ENCODE measurements around the gene MSH2.
"Not testable (repeated sequence)": the region's sequence is repeated elsewhere in the genome, so short reads cannot be mapped to it uniquely, and the experiment has no call there.

The MSH2 gene

DNA sequence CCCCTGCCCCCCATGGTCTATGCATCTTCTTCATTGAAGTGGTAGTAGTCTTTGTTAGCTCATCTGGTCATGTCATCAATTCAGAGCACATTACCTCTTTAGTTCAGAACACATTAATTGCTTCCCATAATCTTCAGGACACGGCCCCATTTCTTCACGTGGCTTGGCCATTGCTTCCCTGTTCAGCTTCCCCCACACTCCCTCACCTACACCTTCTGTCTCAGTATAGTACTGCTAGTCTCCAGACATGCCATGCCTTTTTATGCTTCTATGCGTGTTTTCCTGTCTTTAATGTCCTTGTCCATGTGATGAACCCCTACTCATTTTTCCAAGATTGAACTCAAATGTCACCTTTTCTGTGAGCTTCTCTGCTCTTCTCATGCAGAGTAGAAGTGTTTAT lies 35.1 kb downstream of the MSH2 start:
- Histone ChIP-seq H3K9me3 (ENCODE audit: control insufficient read depth in 2 of 2, low read length in 2 of 2) (no peaks in the 10 kb centered on the region), H3K4me1 (ENCODE audit: control insufficient read depth, insufficient read depth, low read length) (no peaks in the 10 kb centered on the region), H3K36me3 (ENCODE audit: control insufficient read depth in 2 of 2, insufficient read depth in 2 of 2, low read length in 2 of 2) (no peaks in the 10 kb centered on the region), H3K27ac (ENCODE audit: low read length) (no peak overlapping the region), H3K9ac (ENCODE audit: low read length in 2 of 2) (no peak overlapping the region), H3K27me3 (ENCODE audit: control insufficient read depth in 1 of 2, insufficient read depth in 2 of 2, low read length in 2 of 2) (no peaks in the 10 kb centered on the region), H3K4me3 (ENCODE audit: low read length in 2 of 2) (no peak overlapping the region)

DNA sequence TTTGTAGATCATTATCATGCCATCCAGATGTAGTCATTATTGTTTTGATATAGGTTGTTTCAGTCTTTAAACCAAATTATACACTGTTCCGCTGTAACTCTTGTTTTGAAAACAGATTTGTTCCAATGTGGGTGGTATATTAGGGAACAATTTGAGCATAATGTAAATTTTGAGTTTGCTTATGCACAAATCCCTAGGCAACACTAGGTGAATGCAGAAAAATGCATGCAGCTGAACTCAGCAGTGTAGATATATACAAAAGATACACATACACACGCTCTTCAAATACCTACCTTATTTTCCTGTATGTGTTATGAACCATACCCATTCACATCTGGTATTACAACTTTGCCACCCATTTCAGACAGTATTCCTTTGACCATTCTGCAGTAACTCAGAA lies 35.8 kb downstream of the MSH2 start:
- Histone ChIP-seq H3K9ac (ENCODE audit: low read length in 2 of 2) (no peak overlapping the region), H3K36me3 (ENCODE audit: control insufficient read depth in 2 of 2, insufficient read depth in 2 of 2, low read length in 2 of 2) (no peaks in the 10 kb centered on the region), H3K27me3 (ENCODE audit: control insufficient read depth in 1 of 2, insufficient read depth in 2 of 2, low read length in 2 of 2) (no peaks in the 10 kb centered on the region), H3K4me1 (ENCODE audit: control insufficient read depth, insufficient read depth, low read length) (no peaks in the 10 kb centered on the region), H3K27ac (ENCODE audit: low read length) (no peak overlapping the region), H3K4me3 (ENCODE audit: low read length in 2 of 2) (no peak overlapping the region), H3K9me3 (ENCODE audit: control insufficient read depth in 2 of 2, low read length in 2 of 2) (no peaks in the 10 kb centered on the region)

DNA sequence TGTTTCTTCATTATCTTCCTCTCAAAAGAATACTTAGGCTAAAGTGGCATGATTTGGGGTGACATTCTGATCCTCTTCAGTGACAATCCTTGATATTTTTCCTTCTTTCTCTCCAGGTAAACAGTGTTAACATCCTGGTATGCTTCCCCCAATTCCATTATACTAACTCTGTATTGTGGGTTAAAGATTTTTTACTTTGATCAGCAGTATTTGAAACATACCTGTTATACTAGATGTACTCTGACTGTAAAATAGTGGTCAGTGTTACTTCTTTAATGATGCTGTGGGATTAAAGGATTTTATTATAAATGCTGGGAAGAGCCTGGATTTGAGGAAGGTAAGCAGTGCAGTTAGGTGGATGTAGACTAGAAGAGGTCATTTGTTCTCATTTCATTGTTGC lies 48.8 kb downstream of the MSH2 start:
- Histone ChIP-seq H3K27me3 (ENCODE audit: control insufficient read depth in 1 of 2, insufficient read depth in 2 of 2, low read length in 2 of 2) (no peaks in the 10 kb centered on the region), H3K9me3 (ENCODE audit: control insufficient read depth in 2 of 2, low read length in 2 of 2) (no peaks in the 10 kb centered on the region), H3K27ac (ENCODE audit: low read length) (no peak overlapping the region), H3K4me1 (ENCODE audit: control insufficient read depth, insufficient read depth, low read length) (no peaks in the 10 kb centered on the region), H3K4me3 (ENCODE audit: low read length in 2 of 2) (no peak overlapping the region), H3K9ac (ENCODE audit: low read length in 2 of 2) (no peak overlapping the region), H3K36me3 (ENCODE audit: control insufficient read depth in 2 of 2, insufficient read depth in 2 of 2, low read length in 2 of 2) (no peaks in the 10 kb centered on the region)

DNA sequence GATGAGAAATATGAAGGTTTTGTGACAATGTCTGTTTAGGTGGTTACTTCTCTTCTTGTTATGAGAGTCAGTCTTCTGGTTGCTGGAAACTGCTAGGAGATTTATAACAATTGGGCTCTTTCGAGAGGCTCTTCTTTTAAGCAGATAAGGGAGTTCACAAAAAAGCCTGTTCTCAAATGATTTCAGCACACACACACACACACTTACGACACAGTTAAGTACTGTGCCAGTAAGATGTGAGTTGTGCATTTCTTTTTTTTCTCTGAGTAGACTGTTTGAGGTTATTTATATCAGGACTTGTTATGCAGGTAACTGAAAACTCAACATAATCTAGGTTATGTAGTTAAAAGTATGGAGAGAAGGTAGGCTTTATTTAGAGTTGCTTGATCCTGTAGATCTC lies 49.8 kb downstream of the MSH2 start:
- Histone ChIP-seq H3K36me3 (ENCODE audit: control insufficient read depth in 2 of 2, insufficient read depth in 2 of 2, low read length in 2 of 2) (no peaks in the 10 kb centered on the region), H3K4me1 (ENCODE audit: control insufficient read depth, insufficient read depth, low read length) (no peaks in the 10 kb centered on the region), H3K27ac (ENCODE audit: low read length) (no peak overlapping the region), H3K27me3 (ENCODE audit: control insufficient read depth in 1 of 2, insufficient read depth in 2 of 2, low read length in 2 of 2) (no peaks in the 10 kb centered on the region), H3K9me3 (ENCODE audit: control insufficient read depth in 2 of 2, low read length in 2 of 2) (no peaks in the 10 kb centered on the region), H3K4me3 (ENCODE audit: low read length in 2 of 2) (no peak overlapping the region), H3K9ac (ENCODE audit: low read length in 2 of 2) (no peak overlapping the region)

DNA sequence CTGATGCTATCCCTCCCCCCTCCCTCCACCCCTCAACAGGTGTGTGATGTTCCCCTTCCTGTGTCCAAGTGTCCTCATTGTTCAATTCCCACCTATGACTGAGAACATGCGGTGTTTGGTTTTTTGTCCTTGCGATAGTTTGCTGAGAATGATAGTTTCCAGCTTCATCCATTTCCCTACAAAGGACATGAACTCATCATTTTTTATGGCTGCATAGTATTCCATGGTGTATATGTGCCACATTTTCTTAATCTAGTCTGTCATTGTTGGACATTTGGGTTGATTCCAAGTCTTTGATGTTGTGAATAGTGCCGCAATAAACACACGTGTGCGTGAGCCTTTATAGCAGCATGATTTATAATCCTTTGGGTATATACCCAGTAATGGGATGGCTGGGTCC lies 51.9 kb downstream of the MSH2 start:
- not testable (repeated sequence) for H3K4me3 ChIP-seq (ENCODE audit: low read length in 2 of 2); H3K4me1 ChIP-seq (ENCODE audit: control insufficient read depth, insufficient read depth, low read length); H3K9ac ChIP-seq (ENCODE audit: low read length in 2 of 2)

DNA sequence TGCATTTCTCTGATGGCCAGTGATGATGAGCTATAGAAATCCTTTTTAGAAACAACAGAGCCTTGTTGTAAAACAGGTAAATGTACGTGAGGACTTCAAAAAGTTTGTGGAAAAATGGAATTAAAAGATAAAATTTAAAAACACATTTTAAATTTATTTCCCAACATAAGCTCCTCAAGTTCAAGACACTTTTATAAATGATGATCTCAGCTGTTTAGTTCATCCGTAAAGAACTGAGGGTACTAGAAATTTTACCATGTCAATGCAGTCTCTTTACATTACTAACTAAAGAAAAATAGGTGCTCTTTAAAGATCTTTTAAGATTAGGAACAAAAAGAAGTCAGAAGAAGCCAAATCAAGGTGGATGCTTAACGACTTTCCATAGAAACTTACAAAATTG lies 52.5 kb downstream of the MSH2 start:
- Histone ChIP-seq H3K27ac (ENCODE audit: low read length) (no peak overlapping the region), H3K27me3 (ENCODE audit: control insufficient read depth in 1 of 2, insufficient read depth in 2 of 2, low read length in 2 of 2) (no peaks in the 10 kb centered on the region), H3K36me3 (ENCODE audit: control insufficient read depth in 2 of 2, insufficient read depth in 2 of 2, low read length in 2 of 2) (no peaks in the 10 kb centered on the region), H3K4me1 (ENCODE audit: control insufficient read depth, insufficient read depth, low read length) (no peaks in the 10 kb centered on the region), H3K9me3 (ENCODE audit: control insufficient read depth in 2 of 2, low read length in 2 of 2) (no peaks in the 10 kb centered on the region), H3K9ac (ENCODE audit: low read length in 2 of 2) (no peak overlapping the region), H3K4me3 (ENCODE audit: low read length in 2 of 2) (no peak overlapping the region)

More for the DNA sequence above, 51.9 kb downstream of the MSH2 start:
- H3K9me3 ChIP-seq (ENCODE audit: control insufficient read depth in 2 of 2, low read length in 2 of 2); H3K36me3 ChIP-seq (ENCODE audit: control insufficient read depth in 2 of 2, insufficient read depth in 2 of 2, low read length in 2 of 2); H3K27me3 ChIP-seq (ENCODE audit: control insufficient read depth in 1 of 2, insufficient read depth in 2 of 2, low read length in 2 of 2); H3K27ac ChIP-seq (ENCODE audit: low read length): not testable (repeated sequence)

DNA sequence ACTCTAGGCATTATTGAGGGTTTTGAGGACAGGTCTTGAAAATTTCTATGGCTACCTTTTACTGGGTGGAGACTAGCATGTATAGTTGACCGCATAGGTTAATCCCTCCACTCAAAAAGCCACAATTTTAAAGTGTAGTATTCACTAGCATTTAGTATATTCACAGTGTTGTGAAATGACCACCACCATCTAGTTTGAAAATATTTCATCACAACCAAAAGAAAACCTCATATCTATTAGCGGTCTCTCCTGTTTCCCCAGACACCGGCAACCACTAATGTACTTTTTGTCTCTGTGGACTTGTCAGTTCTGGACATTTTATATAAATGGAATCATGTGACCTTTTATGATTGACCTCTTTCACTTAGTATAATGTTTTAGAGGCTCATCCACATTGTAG lies 53.9 kb downstream of the MSH2 start:
- H3K27ac ChIP-seq (ENCODE audit: low read length), result no peak overlapping the region
- H3K4me3 ChIP-seq (ENCODE audit: low read length in 2 of 2), result no peak overlapping the region
- no peaks in the 10 kb centered on the region for H3K27me3 ChIP-seq (ENCODE audit: control insufficient read depth in 1 of 2, insufficient read depth in 2 of 2, low read length in 2 of 2)
- H3K4me1 ChIP-seq (ENCODE audit: control insufficient read depth, insufficient read depth, low read length), result no peaks in the 10 kb centered on the region
- H3K36me3 ChIP-seq (ENCODE audit: control insufficient read depth in 2 of 2, insufficient read depth in 2 of 2, low read length in 2 of 2), result no peaks in the 10 kb centered on the region
- H3K9ac ChIP-seq (ENCODE audit: low read length in 2 of 2), result no peak overlapping the region
- H3K9me3 ChIP-seq (ENCODE audit: control insufficient read depth in 2 of 2, low read length in 2 of 2), result no peaks in the 10 kb centered on the region

DNA sequence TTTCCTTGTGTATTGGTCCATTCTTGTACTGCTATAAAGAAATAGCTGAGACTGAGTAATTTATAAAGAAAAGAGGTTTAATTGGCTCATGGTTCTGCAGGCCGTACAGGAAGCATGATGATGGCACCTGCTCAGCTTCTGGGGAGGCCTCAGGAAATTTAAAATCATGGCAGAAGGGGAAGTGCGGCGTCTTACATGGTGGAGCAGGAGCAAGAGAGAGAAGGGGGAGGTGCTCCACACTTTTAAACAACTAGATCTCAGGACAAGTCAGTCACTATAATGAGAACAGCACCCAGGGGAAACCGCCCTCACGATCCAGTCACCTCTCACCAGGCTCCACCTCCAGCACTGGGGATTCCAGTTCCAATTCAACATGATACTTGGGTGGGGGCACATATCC lies 54.3 kb downstream of the MSH2 start:
- no peaks in the 10 kb centered on the region for H3K27me3 ChIP-seq (ENCODE audit: control insufficient read depth in 1 of 2, insufficient read depth in 2 of 2, low read length in 2 of 2)
- H3K27ac ChIP-seq (ENCODE audit: low read length), result no peak overlapping the region
- H3K9ac ChIP-seq (ENCODE audit: low read length in 2 of 2), result no peak overlapping the region
- H3K4me1 ChIP-seq (ENCODE audit: control insufficient read depth, insufficient read depth, low read length), result no peaks in the 10 kb centered on the region
- H3K36me3 ChIP-seq (ENCODE audit: control insufficient read depth in 2 of 2, insufficient read depth in 2 of 2, low read length in 2 of 2), result no peaks in the 10 kb centered on the region
- no peaks in the 10 kb centered on the region for H3K9me3 ChIP-seq (ENCODE audit: control insufficient read depth in 2 of 2, low read length in 2 of 2)
- no peak overlapping the region for H3K4me3 ChIP-seq (ENCODE audit: low read length in 2 of 2)

DNA sequence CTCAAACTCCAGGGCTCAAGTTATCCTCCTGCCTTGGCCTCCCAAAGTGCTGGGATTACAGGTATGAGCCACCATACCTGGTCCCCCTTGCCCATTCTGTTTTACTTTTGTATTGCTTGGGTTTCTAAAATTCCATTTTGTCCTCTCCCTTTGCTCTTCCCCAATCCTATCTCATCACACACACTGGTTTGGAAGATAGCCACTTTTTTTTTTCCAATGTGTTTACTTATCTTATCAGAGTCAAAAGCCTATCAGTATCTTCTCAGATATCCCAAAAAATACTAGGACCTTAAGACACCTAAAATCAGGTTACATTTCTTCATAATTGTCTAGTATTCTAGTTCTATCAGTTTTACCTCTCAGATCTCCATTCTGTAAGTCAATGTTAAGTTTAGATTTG lies 56.1 kb downstream of the MSH2 start:
- no peaks in the 10 kb centered on the region for H3K9me3 ChIP-seq (ENCODE audit: control insufficient read depth in 2 of 2, low read length in 2 of 2)
- peaks cover 2 to 7% of the 10 kb centered on the region in 2 donors for H3K36me3 ChIP-seq (ENCODE audit: control insufficient read depth in 2 of 2, insufficient read depth in 2 of 2, low read length in 2 of 2)
- no peak overlapping the region for H3K27ac ChIP-seq (ENCODE audit: low read length)
- no peak overlapping the region for H3K4me3 ChIP-seq (ENCODE audit: low read length in 2 of 2)
- no peak overlapping the region for H3K9ac ChIP-seq (ENCODE audit: low read length in 2 of 2)
- H3K27me3 ChIP-seq (ENCODE audit: control insufficient read depth in 1 of 2, insufficient read depth in 2 of 2, low read length in 2 of 2), result no peaks in the 10 kb centered on the region
- no peaks in the 10 kb centered on the region for H3K4me1 ChIP-seq (ENCODE audit: control insufficient read depth, insufficient read depth, low read length)

DNA sequence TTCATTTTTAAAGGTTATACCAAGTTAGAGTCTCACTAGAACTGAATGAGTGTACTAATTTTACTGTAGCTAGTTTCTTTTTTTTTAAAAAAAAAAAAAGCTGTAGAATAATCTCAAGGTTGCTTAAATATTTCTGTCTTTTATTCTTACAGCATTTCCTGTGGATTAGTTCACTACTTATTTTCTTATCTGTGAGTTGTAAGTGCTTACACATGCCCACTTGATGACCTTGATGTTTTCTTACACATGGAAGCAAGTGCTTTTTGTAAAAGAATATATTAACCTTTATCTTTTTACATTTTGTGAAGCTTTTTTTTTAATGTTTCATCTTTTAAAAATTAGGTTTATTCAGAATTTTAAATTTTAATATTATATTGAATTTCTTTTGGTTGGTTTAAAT lies 57.8 kb downstream of the MSH2 start:
- Histone ChIP-seq H3K4me1 (ENCODE audit: control insufficient read depth, insufficient read depth, low read length) (no peaks in the 10 kb centered on the region), H3K27ac (ENCODE audit: low read length) (no peak overlapping the region), H3K36me3 (ENCODE audit: control insufficient read depth in 2 of 2, insufficient read depth in 2 of 2, low read length in 2 of 2) (peaks cover 3 to 7% of the 10 kb centered on the region in 2 donors), H3K27me3 (ENCODE audit: control insufficient read depth in 1 of 2, insufficient read depth in 2 of 2, low read length in 2 of 2) (no peaks in the 10 kb centered on the region), H3K4me3 (ENCODE audit: low read length in 2 of 2) (no peak overlapping the region), H3K9ac (ENCODE audit: low read length in 2 of 2) (no peak overlapping the region), H3K9me3 (ENCODE audit: control insufficient read depth in 2 of 2, low read length in 2 of 2) (no peaks in the 10 kb centered on the region)

DNA sequence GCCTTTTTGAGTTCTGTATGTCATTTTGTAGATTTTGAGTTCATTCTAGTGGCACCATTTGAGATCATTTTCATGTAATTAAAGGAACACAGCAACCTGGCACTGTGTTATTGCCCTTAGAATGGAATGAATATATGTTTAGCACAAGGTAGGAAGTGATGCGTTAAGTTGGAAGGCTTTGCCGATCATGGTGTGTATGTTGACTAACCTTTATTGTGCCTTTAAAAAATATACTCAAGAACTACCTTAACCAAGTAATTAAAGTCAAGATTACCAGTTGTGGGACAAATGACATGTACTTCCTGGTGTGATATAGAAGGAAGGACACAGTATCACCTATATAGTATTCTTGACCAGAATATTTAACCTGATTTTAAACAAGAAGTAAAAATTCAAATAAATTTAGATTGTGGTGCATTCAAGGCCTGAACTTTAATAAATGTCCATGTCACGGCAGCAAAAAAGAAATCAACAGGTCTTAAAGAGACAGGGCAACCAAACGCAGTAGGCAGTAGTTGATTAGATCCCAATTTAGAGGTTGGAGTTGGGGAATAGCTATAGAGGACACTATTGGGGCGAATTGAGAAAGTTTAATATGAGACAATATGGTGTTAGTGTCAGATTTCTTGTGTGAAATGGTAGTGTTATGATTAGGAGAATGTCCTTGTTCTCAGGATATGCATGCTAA lies 68.6 kb downstream of the MSH2 start:
- H3K36me3 ChIP-seq (ENCODE audit: control insufficient read depth in 2 of 2, insufficient read depth in 2 of 2, low read length in 2 of 2), result peaks cover 2 to 3% of the 10 kb centered on the region in 2 donors
- no peak overlapping the region for H3K4me3 ChIP-seq (ENCODE audit: low read length in 2 of 2)
- no peaks in the 10 kb centered on the region for H3K9me3 ChIP-seq (ENCODE audit: control insufficient read depth in 2 of 2, low read length in 2 of 2)
- H3K27me3 ChIP-seq (ENCODE audit: control insufficient read depth in 1 of 2, insufficient read depth in 2 of 2, low read length in 2 of 2), result no peaks in the 10 kb centered on the region
- no peak overlapping the region for H3K9ac ChIP-seq (ENCODE audit: low read length in 2 of 2)
- no peaks in the 10 kb centered on the region for H3K4me1 ChIP-seq (ENCODE audit: control insufficient read depth, insufficient read depth, low read length)
- H3K27ac ChIP-seq (ENCODE audit: low read length), result no peak overlapping the region

Data from stomach smooth muscle (tissue), 2 donors.